SJCRH30 (cell line): ENCODE results near the gene UPK3BL1. TPM values are rescaled to one million over a fixed set of nuclear protein-coding genes. Genes with fewer than 3 reads are reported as not detected.
"Not testable (repeated sequence)": the region's sequence is repeated elsewhere in the genome, so short reads cannot be mapped to it uniquely, and the experiment has no call there.

Experiments
- DNase-seq, 2 experiments: peaks; one replicate each; pipeline ENCODE4 v3.0.0-alpha.2; 2015 to 2020
- H3K27ac ChIP-seq: fragments of 250-450 bp; sonication (Bioruptor Pico); 2 replicates; pipeline ENCODE4 v1.5.1; 2020; ENCODE audit warnings: mild to moderate bottlenecking, moderate library complexity
- H3K27me3 ChIP-seq: fragments of 250-450 bp; sonication (Bioruptor Pico); 2 replicates; pipeline ENCODE4 v1.5.1; 2020; ENCODE audit warnings: mild to moderate bottlenecking, moderate library complexity
- H3K36me3 ChIP-seq: fragments of 250-450 bp; sonication (Bioruptor Pico); 2 replicates; pipeline ENCODE4 v1.5.1; 2020; ENCODE audit warnings: mild to moderate bottlenecking, moderate library complexity
- H3K4me1 ChIP-seq: fragments of 250-450 bp; sonication (Bioruptor Pico); 2 replicates; pipeline ENCODE4 v1.5.1; 2020; ENCODE audit warnings: mild to moderate bottlenecking, moderate library complexity
- H3K4me3 ChIP-seq: fragments of 250-450 bp; sonication (Bioruptor Pico); 2 replicates; pipeline ENCODE4 v1.5.1; 2020; ENCODE audit warnings: mild to moderate bottlenecking, moderate library complexity
- H3K9me3 ChIP-seq: fragments of 250-450 bp; sonication (Bioruptor Pico); replicated peaks from 2 replicates; pipeline ENCODE4 v1.5.1; 2020; ENCODE audit warnings: mild to moderate bottlenecking, moderate library complexity
- total RNA-seq: library from RNA; depleted of rRNA; stranded (reverse); fragments of >200 nt; shearing (Covaris generic); gene quantifications from 2 replicates; pipeline ENCODE4 v1.2.3, GENCODE V29; 2014; rRNA removed

The UPK3BL1 gene
- total RNA-seq, 1 experiment from 2014 or later: 23.6 TPM

- H3K4me3 ChIP-seq, H3K4me1 ChIP-seq, H3K27me3 ChIP-seq, H3K9me3 ChIP-seq, H3K36me3 ChIP-seq, DNase-seq, H3K27ac ChIP-seq: not testable (repeated sequence)
These were observed 31.4 kb downstream of the UPK3BL1 start for GRCh38 chr7:102611013-102611674.

GRCh38 chr7:102610441-102610840, 32.1 kb downstream of the UPK3BL1 start:
- H3K27ac ChIP-seq, DNase-seq, H3K36me3 ChIP-seq, H3K9me3 ChIP-seq, H3K27me3 ChIP-seq, H3K4me3 ChIP-seq, H3K4me1 ChIP-seq: not testable (repeated sequence)

DNA sequence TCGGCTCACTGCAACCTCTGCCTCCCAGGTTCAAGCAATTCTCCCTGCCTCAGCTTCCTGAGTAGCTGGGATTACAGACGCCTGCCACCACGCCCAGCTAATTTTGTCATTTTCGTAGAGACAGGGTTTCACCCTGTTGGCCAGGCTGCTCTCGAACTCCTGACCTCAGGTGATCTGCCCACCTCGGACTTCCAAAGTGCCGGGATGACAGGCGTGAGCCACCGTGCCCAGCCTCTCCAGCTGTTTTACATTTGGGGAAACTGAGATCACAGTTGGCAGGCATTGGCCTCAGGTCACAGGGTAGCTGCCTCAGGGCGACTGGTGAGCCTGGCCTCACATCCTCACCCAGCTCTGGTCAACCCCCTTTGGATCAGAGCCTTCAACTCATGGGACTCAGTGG, 32.9 kb downstream of the UPK3BL1 start:
- not testable (repeated sequence) for H3K4me1 ChIP-seq, DNase-seq

GRCh38 chr7:102606848-102607247, 35.7 kb downstream of the UPK3BL1 start:
- not testable (repeated sequence) for DNase-seq, H3K36me3 ChIP-seq, H3K9me3 ChIP-seq, H3K4me1 ChIP-seq, H3K27me3 ChIP-seq, H3K27ac ChIP-seq, H3K4me3 ChIP-seq

More for the DNA sequence above, 32.9 kb downstream of the UPK3BL1 start:
- H3K4me3 ChIP-seq, H3K27me3 ChIP-seq, H3K9me3 ChIP-seq, H3K27ac ChIP-seq, H3K36me3 ChIP-seq: not testable (repeated sequence)

- H3K9me3 ChIP-seq, DNase-seq, H3K27ac ChIP-seq, H3K4me1 ChIP-seq, H3K4me3 ChIP-seq, H3K27me3 ChIP-seq, H3K36me3 ChIP-seq: not testable (repeated sequence)
These were observed 38.0 kb downstream of the UPK3BL1 start for GRCh38 chr7:102604431-102605145.

- H3K27ac ChIP-seq, H3K4me1 ChIP-seq, H3K36me3 ChIP-seq, H3K4me3 ChIP-seq, H3K27me3 ChIP-seq, DNase-seq, H3K9me3 ChIP-seq: not testable (repeated sequence)
These were observed 40.3 kb downstream of the UPK3BL1 start for GRCh38 chr7:102602317-102602716.

DNA sequence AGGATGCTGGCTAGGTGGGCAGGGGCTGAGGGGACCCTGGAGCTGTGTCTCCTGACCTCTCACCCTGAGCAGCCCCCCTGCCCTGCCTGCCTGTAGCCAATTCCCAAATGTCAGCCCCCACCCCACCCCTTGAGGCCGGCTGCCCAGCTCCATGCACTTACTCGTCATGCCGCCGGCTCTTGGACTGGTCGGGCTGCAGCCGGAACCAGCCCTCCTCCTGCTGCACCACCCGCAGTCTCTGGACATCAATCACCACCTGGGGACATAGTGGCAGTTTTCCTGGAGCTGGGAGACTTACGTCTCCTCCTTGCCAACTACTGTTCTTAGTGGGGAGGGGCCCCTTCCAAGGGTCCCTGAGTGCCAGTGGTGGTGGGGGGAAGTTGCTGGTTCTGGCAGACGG, 42.9 kb downstream of the UPK3BL1 start:
- not testable (repeated sequence) for H3K4me1 ChIP-seq, H3K27ac ChIP-seq, H3K27me3 ChIP-seq, DNase-seq, H3K9me3 ChIP-seq, H3K36me3 ChIP-seq, H3K4me3 ChIP-seq

GRCh38 chr7:102596036-102596435, 46.6 kb downstream of the UPK3BL1 start:
- H3K27me3 ChIP-seq, H3K4me1 ChIP-seq, DNase-seq, H3K9me3 ChIP-seq, H3K27ac ChIP-seq, H3K4me3 ChIP-seq, H3K36me3 ChIP-seq: not testable (repeated sequence)

GRCh38 chr7:102593637-102594334, 48.8 kb downstream of the UPK3BL1 start:
- H3K4me1 ChIP-seq, H3K4me3 ChIP-seq, H3K27ac ChIP-seq, H3K27me3 ChIP-seq, H3K9me3 ChIP-seq, H3K36me3 ChIP-seq, DNase-seq: not testable (repeated sequence)

DNA sequence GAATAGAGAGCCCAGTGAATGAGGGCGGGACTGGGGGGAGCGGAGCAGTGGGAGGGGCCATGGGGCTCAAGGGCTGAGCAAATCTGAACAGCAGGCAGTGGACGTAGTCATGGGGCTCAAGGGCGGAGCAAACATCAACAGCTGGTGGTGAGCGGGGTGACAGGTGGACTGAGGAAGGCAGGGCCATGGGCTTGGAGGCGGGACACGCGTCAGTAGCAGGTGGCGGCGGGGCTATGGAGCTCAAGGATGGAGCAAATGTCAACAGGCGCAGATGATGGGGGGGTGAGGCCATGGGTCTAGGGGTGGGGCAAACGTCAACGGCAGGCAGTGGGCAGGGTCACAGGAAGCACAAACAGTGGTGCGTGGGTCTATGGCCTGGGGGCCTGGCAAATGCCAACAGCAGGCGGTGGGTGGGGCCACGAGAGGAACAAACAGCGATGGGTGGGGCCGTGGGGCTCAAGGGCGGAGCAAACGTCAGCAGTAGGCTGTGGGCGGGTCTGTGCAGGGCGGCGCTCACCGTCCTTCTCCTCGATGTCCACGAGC, 50.0 kb downstream of the UPK3BL1 start:
- H3K9me3 ChIP-seq, H3K27ac ChIP-seq, H3K4me1 ChIP-seq, H3K27me3 ChIP-seq, H3K4me3 ChIP-seq, H3K36me3 ChIP-seq: not testable (repeated sequence)
- DNase-seq: peak in 1 of 2 experiments; percentile 94

DNA sequence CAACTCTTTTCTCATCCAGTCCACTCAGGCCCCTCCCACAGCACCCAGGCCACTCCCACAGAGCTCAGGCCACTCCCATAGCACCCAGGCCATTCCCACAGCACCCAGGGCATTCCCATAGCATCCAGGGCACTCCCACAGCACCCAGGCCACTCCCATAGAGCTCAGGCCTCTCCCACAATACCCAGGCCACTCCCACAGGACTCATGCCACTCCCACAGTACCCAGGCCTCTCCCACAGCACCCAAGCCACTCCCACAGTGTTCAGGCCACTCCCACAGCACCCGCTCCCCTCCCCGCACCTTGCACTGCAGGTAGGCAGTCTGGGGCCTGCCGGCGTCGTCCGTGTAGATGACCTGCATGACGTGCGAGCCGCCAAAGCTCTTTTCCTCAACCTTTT, 52.7 kb downstream of the UPK3BL1 start:
- H3K4me3 ChIP-seq, DNase-seq, H3K27ac ChIP-seq, H3K36me3 ChIP-seq, H3K4me1 ChIP-seq, H3K27me3 ChIP-seq, H3K9me3 ChIP-seq: not testable (repeated sequence)

Other genes starting within 250 kb of the UPK3BL1 start
- gene PRKRIP1, start 246.4 kb downstream of the UPK3BL1 start, total RNA-seq: 20.0 and 24.4 TPM in 2 replicates
- 24.6 and 25.6 TPM in 2 replicates for gene ORAI2, start 209.2 kb downstream of the UPK3BL1 start, total RNA-seq
- gene ALKBH4, start 177.9 kb downstream of the UPK3BL1 start, total RNA-seq: 16.2 and 21.1 TPM in 2 replicates
- gene LRWD1, start 177.8 kb downstream of the UPK3BL1 start, total RNA-seq: 26.1 and 27.8 TPM in 2 replicates
- gene POLR2J, start 163.9 kb downstream of the UPK3BL1 start, total RNA-seq: 70.1 and 73.2 TPM in 2 replicates
- 1.5 and 2.5 TPM in 2 replicates for gene RASA4B, start 125.0 kb downstream of the UPK3BL1 start, total RNA-seq
- 2.8 and 3.7 TPM in 2 replicates for gene UPK3BL2, start 99.1 kb downstream of the UPK3BL1 start, total RNA-seq
- gene SPDYE2, start 91.6 kb downstream of the UPK3BL1 start, total RNA-seq: 0.10 TPM in 1 of 2 replicates, not detected in the other
- gene POLR2J3, start 70.2 kb downstream of the UPK3BL1 start, total RNA-seq: 21.5 and 27.3 TPM in 2 replicates
- 3.1 and 5.3 TPM in 2 replicates for gene RASA4, start 26.0 kb downstream of the UPK3BL1 start, total RNA-seq
- gene SPDYE2B, start 7.5 kb upstream of the UPK3BL1 start, total RNA-seq: not detected in 2 replicates
- gene POLR2J2, start 28.9 kb upstream of the UPK3BL1 start, total RNA-seq: 1.0 and 1.6 TPM in 2 replicates
- 9.9 and 10.5 TPM in 2 replicates for gene FAM185A, start 106.2 kb upstream of the UPK3BL1 start, total RNA-seq